ENCODE results near the gene CES4A. TPM values are rescaled to one million over a fixed set of nuclear protein-coding genes. Genes with fewer than 3 reads are reported as not detected.

Gene CES4A
- total and polyA plus RNA-seq, 9 of the 15 experiments (the other 6 are each of a cell fraction or from before 2014, with no cell fraction given) = 0.09 to 0.13 (median 0.11) TPM; not detected in 6

- no peak for TF ChIP-seq ELK3 (CRISPR knock-in tag; IDR thresholded peaks at IDR 0.05)
- TF ChIP-seq RCOR1 (IDR thresholded peaks at IDR 0.05; ENCODE audit: borderline replicate concordance in 1 of 2, low read depth in 2 of 2, low read length in 2 of 2) = peak in 1 of 2 experiments; percentile 75; a peak in 1 of 4 replicates
- TF ChIP-seq PREB (CRISPR knock-in tag; IDR thresholded peaks at IDR 0.05) = no peak
- no peak for TF ChIP-seq SETDB1 (IDR thresholded peaks at IDR 0.05; ENCODE audit: low read length)
- no peak for TF ChIP-seq KHSRP (IDR thresholded peaks at IDR 0.05)
- no peak for TF ChIP-seq SNRNP70 (optimal IDR thresholded peaks at IDR 0.05; ENCODE audit: low read depth, low read length)
- TF ChIP-seq SIN3B (IDR thresholded peaks at IDR 0.05; ENCODE audit: low read depth) = no peak
- no peak for TF ChIP-seq ZNF134 (CRISPR knock-in tag; conservative IDR thresholded peaks at IDR 0.05)
- TF ChIP-seq NCOA4 (IDR thresholded peaks at IDR 0.05; ENCODE audit: partially characterized antibody) = no peak
- no peak for TF ChIP-seq U2AF2 (optimal IDR thresholded peaks at IDR 0.05; ENCODE audit: low read depth, low read length)
- TF ChIP-seq ZNF436 (CRISPR knock-in tag; IDR thresholded peaks at IDR 0.05) = no peak
- TF ChIP-seq MYNN (IDR thresholded peaks at IDR 0.05) = no peak
- TF ChIP-seq MYNN (CRISPR knock-in tag; IDR thresholded peaks at IDR 0.05) = no peak
- TF ChIP-seq RERE (CRISPR knock-in tag; IDR thresholded peaks at IDR 0.05; ENCODE audit: borderline replicate concordance) = no peak
- TF ChIP-seq CHD2 (IDR thresholded peaks at IDR 0.05; ENCODE audit: low read depth, low read length) = no peak
- TF ChIP-seq XRCC4 (IDR thresholded peaks at IDR 0.05; ENCODE audit: extremely low read depth, insufficient read depth, insufficient read length) = no peak
- TF ChIP-seq ETV1 (tag; conservative IDR thresholded peaks at IDR 0.05; ENCODE audit: low read depth) = no peak
These were observed 67.5 kb downstream of the CES4A start (continued) for GRCh38 chr16:67055712-67056487.

All from K562 (cell line).